ENCODE measurements around the gene ARL17B.
"Not testable (repeated sequence)": the region's sequence is repeated elsewhere in the genome, so short reads cannot be mapped to it uniquely, and the experiment has no call there.

ARL17B gene
- total RNA-seq, result 1.4 to 8.0 (median 3.6) reads per million in 4 experiments

- DNase-seq, result not testable (repeated sequence)
Measured at GRCh38 chr17:46361755-46362154, at the start of gene ARL17B. Gene ARL17B, minus strand, starts transcription at chr17:46361766. Its CDS starts 3,369 bp downstream, at chr17:46358397.

- not testable (repeated sequence) for DNase-seq
Measured at GRCh38 chr17:46409864-46410263, 48.3 kb upstream of the ARL17B start.

DNA sequence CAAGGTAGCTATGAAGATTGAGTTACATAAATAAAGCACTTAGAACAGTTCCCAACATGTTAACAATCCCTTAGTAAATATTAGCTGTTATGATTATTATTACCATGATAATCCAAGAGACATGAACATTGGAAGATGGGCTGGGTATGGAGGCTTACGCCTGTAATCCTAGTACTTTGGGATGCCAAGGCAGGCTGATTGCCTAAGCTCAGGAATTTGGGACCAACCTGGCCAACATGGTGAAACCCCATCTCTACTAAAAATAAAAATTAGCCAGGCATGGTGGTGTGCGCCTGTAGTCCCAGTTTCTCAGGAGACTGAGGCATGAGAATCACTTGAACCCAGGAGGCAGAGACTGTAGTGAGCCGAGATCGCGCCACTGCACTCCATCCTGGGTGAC lies 45.6 kb upstream of the ARL17B start:
- DNase-seq, result not testable (repeated sequence)

DNA sequence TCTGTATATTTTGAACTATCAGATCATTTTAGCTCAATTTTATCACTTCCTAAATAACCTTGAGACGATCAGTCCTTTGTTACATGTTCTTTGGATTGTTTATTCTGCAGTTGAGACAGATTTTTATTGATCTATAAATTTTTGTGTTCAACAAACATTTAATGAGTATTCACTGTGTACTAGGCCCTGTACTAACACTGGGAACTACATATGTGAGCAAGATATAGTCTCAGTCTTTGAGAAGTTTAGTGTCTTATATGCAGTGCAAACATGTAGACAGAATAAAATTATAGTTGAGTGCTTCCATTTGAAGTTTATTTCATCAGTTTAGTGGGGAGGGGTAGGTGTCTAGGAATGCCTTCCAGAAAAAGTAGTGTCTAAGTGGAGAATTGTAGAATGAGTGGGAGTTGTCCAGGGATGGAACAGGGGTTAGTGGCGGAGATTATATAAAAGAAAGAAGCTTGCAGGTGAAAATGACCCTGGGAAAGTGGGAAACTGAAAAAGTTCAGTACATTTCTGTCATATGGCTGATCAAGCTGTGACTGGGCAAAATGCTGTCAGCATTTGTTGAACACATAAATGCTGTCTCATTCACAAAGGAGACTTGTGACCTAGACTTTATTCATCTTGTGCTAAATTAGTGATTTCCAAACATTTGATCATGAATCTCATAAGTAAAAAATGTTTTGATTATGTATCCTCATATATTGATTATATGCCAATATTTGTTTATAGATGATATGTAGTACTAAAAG lies 39.6 kb upstream of the ARL17B start:
- DNase-seq, result not testable (repeated sequence)

DNA sequence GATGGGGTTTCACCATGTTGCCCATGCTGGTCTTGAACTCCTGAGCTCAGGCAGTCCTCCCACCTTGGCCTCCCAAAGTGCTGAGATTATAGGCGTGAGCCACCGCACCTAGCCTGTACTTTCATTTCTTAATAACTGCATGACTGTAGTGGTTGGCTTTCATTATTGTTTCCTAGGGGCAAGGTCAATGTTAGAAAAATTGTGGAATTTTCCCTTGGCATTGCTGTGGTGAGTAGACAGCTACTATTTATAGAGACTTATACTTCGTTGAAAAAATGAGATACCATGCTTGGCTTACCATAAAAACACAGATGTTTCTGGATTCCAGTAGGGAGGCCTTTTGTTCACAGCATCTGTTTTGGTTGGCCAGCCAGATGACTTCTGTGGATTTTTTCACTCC lies 39.0 kb upstream of the ARL17B start:
- not testable (repeated sequence) for DNase-seq

DNA sequence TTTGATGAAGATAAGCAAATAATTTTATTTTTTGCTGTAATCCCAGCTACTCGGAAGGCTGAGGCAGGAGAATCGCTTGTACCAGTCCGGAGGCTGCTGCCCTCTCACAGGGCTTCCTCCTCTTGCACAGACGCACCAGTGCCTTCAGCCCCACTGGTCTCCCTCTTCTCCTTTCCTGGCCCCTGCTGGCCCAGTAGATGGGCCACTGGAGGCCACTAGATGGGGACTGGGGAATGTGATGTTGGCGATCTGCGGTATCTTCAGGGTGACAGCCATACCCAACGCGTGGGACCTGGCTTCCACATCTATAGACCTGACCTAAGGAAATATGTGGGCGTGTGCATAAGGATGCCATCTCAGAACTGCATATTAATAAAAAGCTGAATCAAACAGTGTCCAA lies 38.4 kb upstream of the ARL17B start:
- DNase-seq, result not testable (repeated sequence)

- not testable (repeated sequence) for DNase-seq
Measured at GRCh38 chr17:46396292-46396691, 34.7 kb upstream of the ARL17B start.

DNA sequence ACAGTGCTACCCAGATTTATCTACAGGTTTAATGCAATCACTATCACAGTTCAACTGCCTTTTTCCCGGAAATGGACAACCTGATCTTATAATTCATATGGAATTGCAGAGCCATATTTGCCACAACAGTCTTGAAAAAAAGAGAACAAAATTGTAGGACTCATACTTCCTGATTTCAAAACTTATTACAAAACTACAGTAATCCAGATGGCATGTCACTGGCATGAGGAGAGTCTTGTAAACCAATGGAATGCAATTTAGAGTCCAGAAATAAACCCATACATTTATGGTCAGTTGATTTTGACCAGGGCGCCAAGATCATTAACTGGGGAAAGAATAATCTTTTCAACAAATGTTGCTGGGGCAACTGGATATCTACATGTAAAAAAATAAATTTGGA lies 32.1 kb upstream of the ARL17B start:
- DNase-seq, result not testable (repeated sequence)

GRCh38 chr17:46385491-46385890 lies 23.9 kb upstream of the ARL17B start:
- not testable (repeated sequence) for DNase-seq

DNA sequence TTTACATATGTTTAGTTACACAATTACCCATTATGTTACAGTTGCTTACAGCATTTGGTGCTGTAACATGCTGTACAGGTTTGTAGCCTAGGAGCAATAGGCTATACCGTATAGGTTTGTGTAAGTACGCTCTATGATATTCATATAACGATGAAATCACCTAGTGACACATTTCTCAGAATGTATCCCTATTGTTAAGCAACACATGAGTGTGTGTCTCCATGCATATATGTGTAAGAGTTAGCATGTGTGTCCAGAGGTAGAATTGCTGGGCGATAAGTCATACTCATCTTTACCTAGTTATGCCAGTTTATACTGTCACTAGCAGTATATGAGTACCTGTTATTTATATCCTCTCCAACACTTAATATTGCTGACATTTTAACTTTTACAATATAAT lies 21.6 kb upstream of the ARL17B start:
- DNase-seq, result not testable (repeated sequence)

- DNase-seq, result not testable (repeated sequence)
Measured at GRCh38 chr17:46373418-46373817, 11.9 kb upstream of the ARL17B start.

DNA sequence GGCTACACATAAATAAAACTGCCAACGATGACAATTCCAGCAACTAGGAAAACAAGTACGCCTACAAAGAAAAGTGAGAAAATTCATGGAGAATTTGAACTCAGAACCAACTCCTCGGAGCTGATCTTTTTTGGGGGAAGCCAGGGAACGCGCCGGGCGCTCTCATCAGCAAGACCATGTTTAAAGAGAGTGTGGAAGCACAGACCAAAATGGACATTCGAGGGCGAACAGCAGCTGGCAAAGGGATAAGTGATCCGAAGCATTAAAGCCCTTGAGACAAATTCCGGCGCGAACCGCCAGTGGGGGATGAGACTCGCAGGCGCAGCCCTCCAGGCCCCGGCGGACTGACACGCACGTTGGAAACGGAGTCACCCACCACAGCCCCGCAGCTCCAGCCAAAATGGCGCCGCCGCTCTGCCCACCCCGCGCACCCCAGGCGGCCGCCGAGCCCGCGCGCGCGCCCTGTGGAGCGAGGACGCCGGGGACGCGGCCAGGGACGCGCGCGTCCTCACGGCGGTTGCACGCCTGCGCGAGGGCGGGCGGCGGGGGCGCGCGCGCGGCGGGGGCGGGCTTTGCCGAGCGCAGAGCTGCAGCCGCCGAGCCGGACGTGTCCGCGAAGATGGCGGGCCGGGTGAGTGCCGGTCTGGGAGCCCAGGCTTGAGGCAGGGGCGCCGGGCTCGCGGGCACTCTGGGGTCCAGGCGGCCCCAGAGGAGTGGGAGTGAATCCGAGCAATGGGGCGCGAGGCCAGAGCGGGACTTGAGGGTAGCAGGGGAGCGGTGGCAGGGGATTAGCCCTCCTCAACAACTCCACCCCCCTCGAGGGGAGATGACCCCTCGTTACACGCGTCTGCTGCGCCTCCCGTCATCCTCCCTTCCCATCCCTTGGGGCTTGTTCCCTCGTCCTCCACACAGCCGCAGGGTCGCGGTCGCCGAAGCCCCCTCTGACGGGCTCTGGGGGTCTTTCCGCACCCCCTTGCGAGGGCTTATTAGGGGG lies 11.0 kb upstream of the ARL17B start:
- DNase-seq, result not testable (repeated sequence)

DNA sequence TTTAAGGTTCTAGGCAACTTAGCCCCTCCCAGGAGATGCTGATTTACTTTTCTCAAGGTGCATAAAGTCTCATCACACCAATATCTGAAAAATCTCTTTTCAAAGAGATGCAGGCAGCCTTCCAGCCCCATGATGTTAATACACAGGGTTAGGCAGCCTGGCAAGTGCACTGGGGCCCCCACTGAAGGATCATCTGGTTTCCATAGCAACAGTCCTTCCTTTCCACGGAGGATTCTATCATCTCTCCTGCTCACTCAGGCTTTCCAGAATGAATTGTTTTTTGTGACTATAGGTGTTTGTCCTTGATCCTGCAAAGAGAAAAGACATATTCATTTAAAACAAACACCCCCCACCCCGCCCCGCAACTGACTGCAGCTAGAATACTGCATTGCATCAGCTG lies 6.0 kb upstream of the ARL17B start:
- not testable (repeated sequence) for DNase-seq

DNA sequence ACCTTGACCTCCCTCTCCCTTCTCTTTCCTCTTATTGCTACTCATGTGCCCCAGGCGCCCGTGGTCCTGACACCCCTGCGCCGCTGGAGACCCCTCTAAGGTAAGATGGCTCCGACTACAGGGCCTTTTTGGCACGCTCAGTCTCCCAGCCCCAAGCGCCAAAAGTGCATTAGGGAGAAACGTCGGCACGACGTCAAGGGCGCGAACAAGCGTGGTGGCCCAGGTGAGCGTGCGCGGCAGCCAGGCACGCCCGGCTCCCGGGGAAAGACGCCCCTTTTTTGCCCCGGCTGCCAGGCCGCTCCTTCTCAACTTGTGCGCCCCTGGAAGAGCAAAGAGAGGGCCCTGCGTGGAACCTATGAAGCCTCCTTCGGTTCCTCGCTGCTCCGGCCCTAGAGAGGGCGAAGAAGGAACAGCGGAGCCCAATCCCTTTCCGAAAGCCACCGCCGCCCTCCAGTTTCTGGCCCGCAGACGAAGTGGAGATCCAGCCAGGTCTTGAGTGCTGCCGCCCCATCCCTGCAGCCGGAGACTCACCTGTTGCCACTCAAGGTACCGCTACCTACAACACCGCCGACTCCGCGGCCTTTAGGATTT lies 326 bp downstream of the ARL17B start:
- DNase-seq, result not testable (repeated sequence)

DNA sequence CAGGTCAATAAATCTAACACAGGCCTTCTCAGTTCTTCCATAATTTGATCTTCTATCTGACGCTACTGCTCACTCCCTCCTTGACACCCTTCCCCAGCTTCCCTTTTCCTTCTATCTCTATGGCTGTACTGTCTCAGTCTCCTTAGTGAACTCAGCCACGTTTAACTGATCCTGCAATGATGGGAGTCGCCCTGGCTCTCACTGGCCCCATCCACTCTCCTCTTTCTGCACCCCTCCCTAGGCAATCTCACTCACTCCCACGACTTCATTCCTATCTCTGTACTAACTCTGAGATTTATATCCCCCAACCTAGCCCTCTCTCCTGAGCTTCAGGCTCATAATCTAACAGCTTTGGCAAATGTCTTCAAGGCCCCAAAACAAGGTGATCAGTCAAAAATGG lies 7.7 kb downstream of the ARL17B start:
- not testable (repeated sequence) for DNase-seq

DNA sequence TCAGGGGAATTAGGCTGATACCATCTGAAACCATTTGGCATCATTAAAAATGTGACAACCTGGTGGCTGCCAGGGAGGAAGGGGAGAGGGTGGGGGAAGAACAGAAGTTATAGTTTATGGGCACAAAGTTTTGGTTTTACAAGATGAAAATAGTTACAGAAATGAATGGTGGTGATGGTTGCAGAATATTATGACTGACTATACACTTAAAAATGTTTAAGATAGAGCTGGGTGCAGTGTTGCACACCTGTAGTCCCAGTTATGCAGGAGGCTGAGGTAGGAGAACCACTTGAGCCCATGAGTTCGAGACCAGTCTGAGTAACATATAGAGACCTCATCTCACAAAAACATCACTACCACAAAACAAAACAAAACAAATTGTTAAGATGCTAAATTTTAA lies 12.5 kb downstream of the ARL17B start:
- DNase-seq, result not testable (repeated sequence)

DNA sequence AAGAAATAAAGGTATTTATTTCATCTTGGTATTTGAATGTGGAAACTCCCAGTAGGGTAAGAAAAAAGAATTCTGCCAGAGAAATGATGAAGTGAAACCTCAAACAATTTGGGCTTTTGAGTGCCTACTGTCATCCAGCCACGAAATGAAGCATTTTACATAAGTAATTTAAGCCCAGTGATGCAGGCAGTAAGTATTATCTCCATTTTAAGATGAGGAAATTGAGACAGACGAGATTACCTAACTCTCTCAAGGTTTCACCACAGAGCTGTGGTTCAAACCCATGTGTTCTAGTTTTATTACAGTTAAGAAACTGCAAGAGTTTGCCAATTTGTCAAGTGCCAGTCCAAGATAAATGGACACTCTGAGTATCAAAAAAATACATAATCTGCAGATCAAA lies 13.2 kb downstream of the ARL17B start:
- not testable (repeated sequence) for DNase-seq

GRCh38 chr17:46342131-46342530 lies 19.4 kb downstream of the ARL17B start:
- DNase-seq, result not testable (repeated sequence)

GRCh38 chr17:46341220-46341619 lies 20.3 kb downstream of the ARL17B start:
- not testable (repeated sequence) for DNase-seq

DNA sequence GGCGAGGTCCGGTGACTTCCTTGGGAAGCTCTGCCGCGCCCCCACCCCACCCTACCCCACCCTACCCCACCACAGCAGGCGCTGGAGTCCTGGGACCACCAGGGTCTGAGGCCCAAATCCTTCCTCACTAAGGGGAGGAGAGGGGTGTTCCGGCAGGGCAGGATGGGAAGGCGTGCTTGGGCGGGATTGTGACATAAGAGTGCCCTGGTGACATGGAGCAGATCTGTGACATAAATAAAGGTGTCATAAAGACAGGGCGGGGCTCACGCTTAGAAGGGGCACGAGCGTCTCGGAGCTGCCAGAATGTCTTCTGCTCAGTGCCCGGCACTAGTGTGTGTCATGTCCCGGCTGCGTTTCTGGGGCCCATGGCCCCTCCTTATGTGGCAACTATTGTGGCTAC lies 66.7 kb downstream of the ARL17B start, which contains the start of gene LRRC37A:
TSS of gene LRRC37A (plus strand) at position 301 of the 400 bp plus-strand sequence. CDS start at position 304, 3 bp downstream.
- not testable (repeated sequence) for DNase-seq

GRCh38 chr17:46291618-46292017 lies 69.9 kb downstream of the ARL17B start:
- not testable (repeated sequence) for DNase-seq

GRCh38 chr17:46290906-46291546 lies 70.5 kb downstream of the ARL17B start:
- DNase-seq, result not testable (repeated sequence)
